Measurements from ENCODE around the gene LIFR. TPM values are rescaled to one million over a fixed set of nuclear protein-coding genes. Genes with fewer than 3 reads are reported as not detected.

Gene LIFR
- total RNA-seq, 1 donor from 2014 or later, result 45.8 TPM

GRCh38 chr5:38506302-38506701 is 50.1 kb downstream of the LIFR start:
- H3K27me3 ChIP-seq (ENCODE audit: low read depth), result no peaks in the 10 kb centered on the region
- no peaks in the 10 kb centered on the region for H3K4me1 ChIP-seq
- no peak for DNase-seq
- TF ChIP-seq CTCF (IDR thresholded peaks at IDR 0.05; ENCODE audit: borderline replicate concordance), result no peak
- H3K27ac ChIP-seq (replicated peaks), result no peak overlapping the region
- no peaks in the 10 kb centered on the region for H3K9me3 ChIP-seq (replicated peaks)
- no peak overlapping the region for H3K4me3 ChIP-seq
- intact Hi-C loops (cut with micrococcal nuclease), result no loop called here
- H3K36me3 ChIP-seq, result peaks cover 72% of the 10 kb centered on the region

- no peak for DNase-seq
- intact Hi-C loops (cut with micrococcal nuclease), result no loop called here
- H3K27ac ChIP-seq (replicated peaks), result no peak overlapping the region
- H3K4me3 ChIP-seq, result no peak overlapping the region
- TF ChIP-seq CTCF (IDR thresholded peaks at IDR 0.05; ENCODE audit: borderline replicate concordance), result no peak
- H3K36me3 ChIP-seq, result peaks cover 76% of the 10 kb centered on the region
- H3K4me1 ChIP-seq, result no peaks in the 10 kb centered on the region
- H3K27me3 ChIP-seq (ENCODE audit: low read depth), result no peaks in the 10 kb centered on the region
- H3K9me3 ChIP-seq (replicated peaks), result no peaks in the 10 kb centered on the region
These were observed 55.7 kb downstream of the LIFR start for GRCh38 chr5:38500573-38501260.

GRCh38 chr5:38497946-38498345 is 58.5 kb downstream of the LIFR start:
- Histone ChIP-seq H3K4me1 (no peaks in the 10 kb centered on the region), H3K36me3 (peaks cover 85% of the 10 kb centered on the region), H3K27ac (replicated peaks) (no peak overlapping the region), H3K9me3 (replicated peaks) (no peaks in the 10 kb centered on the region), H3K4me3 (no peak overlapping the region), H3K27me3 (ENCODE audit: low read depth) (no peaks in the 10 kb centered on the region)
- no peak for DNase-seq
- intact Hi-C loops (cut with micrococcal nuclease), result no loop called here
- TF ChIP-seq CTCF (IDR thresholded peaks at IDR 0.05; ENCODE audit: borderline replicate concordance), result peak; percentile 39

- TF ChIP-seq CTCF (IDR thresholded peaks at IDR 0.05; ENCODE audit: borderline replicate concordance), result no peak
- Histone ChIP-seq H3K4me1 (no peaks in the 10 kb centered on the region), H3K9me3 (replicated peaks) (no peaks in the 10 kb centered on the region), H3K4me3 (no peak overlapping the region), H3K36me3 (peaks cover 82% of the 10 kb centered on the region), H3K27me3 (ENCODE audit: low read depth) (no peaks in the 10 kb centered on the region), H3K27ac (replicated peaks) (no peak overlapping the region)
- intact Hi-C loops (cut with micrococcal nuclease), result no loop called here
- no peak for DNase-seq
These were observed 61.7 kb downstream of the LIFR start for GRCh38 chr5:38494763-38495162.

- Histone ChIP-seq H3K4me1 (no peaks in the 10 kb centered on the region), H3K27ac (replicated peaks) (no peak overlapping the region), H3K27me3 (ENCODE audit: low read depth) (no peaks in the 10 kb centered on the region), H3K36me3 (peaks cover 80% of the 10 kb centered on the region), H3K4me3 (no peak overlapping the region), H3K9me3 (replicated peaks) (no peaks in the 10 kb centered on the region)
- intact Hi-C loops (cut with micrococcal nuclease), result no loop called here
- TF ChIP-seq CTCF (IDR thresholded peaks at IDR 0.05; ENCODE audit: borderline replicate concordance), result no peak
- no peak for DNase-seq
These were observed 62.3 kb downstream of the LIFR start for GRCh38 chr5:38494175-38494574.

Data from left ventricle myocardium inferior (tissue), 1 donor.